ENCODE measurements around the gene RABGAP1L.

Gene RABGAP1L

GRCh38 chr1:174721246-174721645 is 561.9 kb downstream of the RABGAP1L start:
- DNase-seq = no peak

GRCh38 chr1:174723816-174724215 is 564.5 kb downstream of the RABGAP1L start:
- no peak for DNase-seq

- no peak for DNase-seq
Measured at GRCh38 chr1:174724219-174724618, 564.9 kb downstream of the RABGAP1L start.

- peak; percentile 21 for DNase-seq
Measured at GRCh38 chr1:174726167-174726879, 567.0 kb downstream of the RABGAP1L start.

GRCh38 chr1:174726880-174727585 is 567.7 kb downstream of the RABGAP1L start:
- no peak for DNase-seq

GRCh38 chr1:174734270-174734669 is 575.0 kb downstream of the RABGAP1L start:
- no peak for DNase-seq

- no peak for DNase-seq
Measured at GRCh38 chr1:174736831-174737230, 577.5 kb downstream of the RABGAP1L start.

GRCh38 chr1:174740249-174740968 is 581.1 kb downstream of the RABGAP1L start:
- DNase-seq = peak; percentile 41

GRCh38 chr1:174742805-174743653 is 583.7 kb downstream of the RABGAP1L start:
- DNase-seq = peak; percentile 14

- peak; percentile 39 for DNase-seq
Measured at GRCh38 chr1:174743654-174744561, 584.6 kb downstream of the RABGAP1L start.

- no peak for DNase-seq
Measured at GRCh38 chr1:174744886-174745285, 585.6 kb downstream of the RABGAP1L start.

- DNase-seq = no peak
Measured at GRCh38 chr1:174746024-174746808, 586.9 kb downstream of the RABGAP1L start.

- no peak for DNase-seq
Measured at GRCh38 chr1:174747613-174748012, 588.3 kb downstream of the RABGAP1L start.

- no peak for DNase-seq
Measured at GRCh38 chr1:174748586-174748985, 589.3 kb downstream of the RABGAP1L start.

- no peak for DNase-seq
Measured at GRCh38 chr1:174753131-174753530, 593.8 kb downstream of the RABGAP1L start.

- no peak for DNase-seq
Measured at GRCh38 chr1:174761335-174761734, 602.0 kb downstream of the RABGAP1L start.

- no peak for DNase-seq
Measured at GRCh38 chr1:174761901-174762585, 602.7 kb downstream of the RABGAP1L start.

- DNase-seq = no peak
Measured at GRCh38 chr1:174764191-174764590, 604.9 kb downstream of the RABGAP1L start.

- no peak for DNase-seq
Measured at GRCh38 chr1:174766727-174767126, 607.4 kb downstream of the RABGAP1L start.

- no peak for DNase-seq
Measured at GRCh38 chr1:174768516-174768915, 609.2 kb downstream of the RABGAP1L start.

Data from fibroblast of skin of abdomen (primary cell).